K562 (cell line): ENCODE measurements around the gene GAB2. TPM values are rescaled to one million over a fixed set of nuclear protein-coding genes. Genes with fewer than 3 reads are reported as not detected.

Experiments
- ATAC-seq: fragments of 200-7000 bp; cut with Tn5 transposase; 3 replicates; pipeline ENCODE4 v1.9.1; 2020; ENCODE audit warnings: moderate library complexity
- Bru-seq: library from RNA; stranded (reverse); fragments of 400-500 nt; gene quantifications from one replicate; lab custom pipeline; 2021; lab: Mats Ljungman, UMichigan
- BruChase-seq, 2 experiments: library from RNA; stranded (reverse); fragments of 400-500 nt; gene quantifications; one replicate each; lab custom pipeline; 2021; lab: Mats Ljungman, UMichigan
- BruUV-seq: library from RNA; stranded (reverse); fragments of 400-500 nt; replicated peaks from 2 replicates; lab custom pipeline; 2021; lab: Mats Ljungman, UMichigan
- CTCF ChIA-PET: fragments of 300-600 bp; formaldehyde crosslinking; extraction: SDS; loops from one replicate; lab custom pipeline; 2021; ENCODE audit warnings: low intra/inter-chr PET ratio; lab: Yijun Ruan, JAX
- POLR2A ChIA-PET: fragments of 300-600, 350-650 bp; sonication (Branson Sonifier 250); formaldehyde crosslinking; extraction: SDS; loops from one replicate; lab custom pipeline; 2021; ENCODE audit warnings: antibody characterized with exemption, inconsistent platforms; lab: Yijun Ruan, JAX
- DNase-seq, 4 experiments: peaks; one replicate each; pipeline versions ENCODE4 v3.0.0 to v3.0.0-alpha.2; 2011 to 2018; ENCODE audit warnings: low spot score in 3 of 4, mixed read lengths in 3 of 4; ENCODE audit errors: extremely low read depth in 1 of 4
- FAIRE-seq: peaks from 2 replicates; lab custom pipeline; 2011; peaks lifted over from hg19 to GRCh38; lab: Jason Lieb, UNC
- H2AFZ ChIP-seq: 2 replicates; pipeline ENCODE4 v1.6.0; 2011; ENCODE audit warnings: low read depth, low read length, control low read depth, inconsistent platforms
- H3K27ac ChIP-seq: fragments of 200-600 bp; 3 replicates; pipeline ENCODE4 v1.8.0; 2011; ENCODE audit warnings: low read depth, mild to moderate bottlenecking, control low read depth, inconsistent platforms, low read length, moderate library complexity, mixed read lengths; ENCODE audit errors: extremely low read depth
- H3K27me3 ChIP-seq, 2 experiments: fragments of 300-600 bp in 1 of 2; 2 replicates in 1 of 2; 3 replicates in 1 of 2; pipeline versions ENCODE4 v1.6.0 to v1.8.0; 2011; ENCODE audit warnings: inconsistent platforms in 2 of 2, low read length in 2 of 2, mild to moderate bottlenecking in 1 of 2, mixed read lengths in 1 of 2, moderate library complexity in 1 of 2; ENCODE audit not compliant: control insufficient read depth in 2 of 2, insufficient read depth in 2 of 2
- H3K36me3 ChIP-seq: fragments of 300-600 bp; 3 replicates; pipeline ENCODE4 v1.8.0; 2011; ENCODE audit warnings: mild to moderate bottlenecking, low read length, inconsistent platforms; ENCODE audit not compliant: control insufficient read depth, insufficient read depth
- H3K4me1 ChIP-seq, 2 experiments: fragments of 200-600 bp in 1 of 2; replicated peaks in 1 of 2; 2 replicates in 1 of 2; 3 replicates in 1 of 2; pipeline versions ENCODE4 v1.5.1 to v1.8.0; 2011; ENCODE audit warnings: inconsistent platforms in 2 of 2, low read length in 2 of 2, mild to moderate bottlenecking in 1 of 2, mixed read lengths in 1 of 2, moderate library complexity in 1 of 2; ENCODE audit not compliant: control insufficient read depth in 2 of 2, insufficient read depth in 2 of 2
- H3K4me2 ChIP-seq: 2 replicates; pipeline ENCODE4 v1.6.1; 2011; ENCODE audit warnings: low read length, control low read depth, inconsistent platforms, mixed read lengths; ENCODE audit not compliant: insufficient read depth
- H3K4me3 ChIP-seq: fragments of 200-600 bp; sonication (generic), shearing (Covaris generic); 2 replicates; pipeline ENCODE4 v1.5.1; 2016; ENCODE audit warnings: control low read depth, inconsistent platforms
- H3K79me2 ChIP-seq: fragments of 200-600 bp; 3 replicates; pipeline ENCODE4 v1.8.0; 2011; ENCODE audit warnings: low read length, inconsistent platforms; ENCODE audit not compliant: control insufficient read depth, insufficient read depth
- H3K9ac ChIP-seq, 2 experiments: 2 replicates each; pipeline versions ENCODE4 v1.6.0 to v1.6.1; 2011; ENCODE audit warnings: low read depth in 2 of 2, low read length in 2 of 2, control low read depth in 1 of 2, inconsistent platforms in 1 of 2, mild to moderate bottlenecking in 1 of 2, mixed read lengths in 1 of 2; ENCODE audit not compliant: insufficient read depth in 1 of 2
- H3K9me1 ChIP-seq: one replicate; pipeline ENCODE4 v1.6.0; 2011; ENCODE audit warnings: inconsistent platforms, mild to moderate bottlenecking, low read length, moderate library complexity; ENCODE audit not compliant: control insufficient read depth, insufficient read depth
- H3K9me3 ChIP-seq: replicated peaks from 2 replicates; pipeline ENCODE4 v1.5.1; 2011; ENCODE audit warnings: low read depth, low read length, inconsistent platforms; ENCODE audit not compliant: control insufficient read depth, insufficient read depth
- H4K20me1 ChIP-seq: replicated peaks from 2 replicates; pipeline ENCODE4 v1.6.1; 2011; ENCODE audit warnings: low read length, inconsistent platforms, mixed read lengths; ENCODE audit not compliant: control insufficient read depth, insufficient read depth
- ASH1L ChIP-seq: fragments of 450-650 bp; IDR thresholded peaks from 2 replicates; pipeline ENCODE4 v1.6.1; 2018; ENCODE audit warnings: borderline replicate concordance, mild to moderate bottlenecking, low read depth; ENCODE audit not compliant: partially characterized antibody
- ATF1 ChIP-seq, 2 experiments: fragments of 450-650 bp in 1 of 2; IDR thresholded peaks; 2 replicates each; pipeline ENCODE4 v1.6.1; 2016; ENCODE audit warnings: missing compliant biosample characterization in 1 of 2, missing genetic modification characterization in 1 of 2
- BCLAF1 ChIP-seq, 2 experiments: fragments of 450-650 bp in 1 of 2; IDR thresholded peaks; 2 replicates each; pipeline ENCODE4 v1.6.1; 2011 to 2017; ENCODE audit warnings: low read depth in 2 of 2, antibody characterized with exemption in 1 of 2, borderline replicate concordance in 1 of 2, low read length in 1 of 2, mild to moderate bottlenecking in 1 of 2, mixed read lengths in 1 of 2; ENCODE audit not compliant: control insufficient read depth in 1 of 2
- CBX3 ChIP-seq, 2 experiments: IDR thresholded peaks; 1 replicate in 1 of 2; 2 replicates in 1 of 2; pipeline ENCODE4 v1.6.1; 2012; ENCODE audit warnings: inconsistent platforms in 2 of 2, low read length in 2 of 2, borderline replicate concordance in 1 of 2, control low read depth in 1 of 2
- FOXP1 ChIP-seq: sonication (generic); formaldehyde crosslinking; IDR thresholded peaks from 2 replicates; pipeline ENCODE4 v1.8.0; 2022; ENCODE audit warnings: mild to moderate bottlenecking, missing genetic modification reagents
- POLR3A ChIP-seq: IDR thresholded peaks from 2 replicates; pipeline ENCODE4 v1.6.1; 2011; ENCODE audit warnings: borderline replicate concordance, mild to moderate bottlenecking, moderate library complexity; ENCODE audit not compliant: insufficient read length, insufficient read depth; ENCODE audit errors: extremely low read depth
- SREBF2 ChIP-seq: sonication (generic); formaldehyde crosslinking; IDR thresholded peaks from 2 replicates; pipeline ENCODE4 v1.4.0; 2020; ENCODE audit warnings: mild to moderate bottlenecking, missing genetic modification reagents
- STAG1 ChIP-seq: sonication (generic); formaldehyde crosslinking; IDR thresholded peaks from 2 replicates; pipeline ENCODE4 v1.5.0; 2020; ENCODE audit warnings: missing genetic modification reagents, borderline replicate concordance
- ZFX ChIP-seq: sonication (generic); formaldehyde crosslinking; IDR thresholded peaks from 2 replicates; pipeline ENCODE4 v1.8.0; 2022; ENCODE audit warnings: mild to moderate bottlenecking, missing genetic modification reagents, moderate library complexity
- ZNF212 ChIP-seq: fragments of 450-650 bp; formaldehyde crosslinking; IDR thresholded peaks from 2 replicates; pipeline ENCODE4 v1.4.0; 2020; ENCODE audit warnings: mild to moderate bottlenecking
- WGBS: fragments of 100-300 bp; shearing (Covaris generic); methylation state at CpG from one replicate; pipeline ENCODE4 v1.1.6; 2016; ENCODE audit warnings: low coverage, mixed read lengths; ENCODE audit not compliant: insufficient coverage; ENCODE audit errors: missing lambda C conversion rate; 5-methylcytosine and 5-hydroxymethylcytosine counted together
- in situ Hi-C: fragments of 300-500 bp; cut with MboI; formaldehyde crosslinking; loops from 4 replicates; pipeline ENCODE4 v1.15.0; 2018; ENCODE audit warnings: inconsistent platforms, mixed read lengths
- intact Hi-C: fragments of 100-400 bp; cut with micrococcal nuclease; formaldehyde crosslinking; loops from 2 replicates; pipeline ENCODE4 v1.14.2; 2022
- long read RNA-seq, 3 experiments: library from polyadenylated mRNA in 2 of 3; library from RNA in 1 of 3; unstranded in 2 of 3; stranded (forward) in 1 of 3; transcript quantifications; one replicate each; pipeline ENCODE4 v2.0.0, GENCODE V29; 2019 to 2022
- polyA minus RNA-seq, 3 experiments: library from RNA; depleted of rRNA, polyadenylated mRNA; stranded (reverse); fragments of >200 nt; gene quantifications; 2 replicates each; pipeline ENCODE4 v1.2.3, GENCODE V29; 2011
- polyA plus RNA-seq, 8 experiments: library from polyadenylated mRNA; depleted of rRNA in 4 of 8; stranded (reverse) in 5 of 8; unstranded in 3 of 8; fragments of >200 nt; fragmentation: Nextera tagmentation in 2 of 8; fragmentation: Illumina TruSeq in 1 of 8; extraction: Ambion mirVana in 2 of 8; extraction: Trizol in 1 of 8; gene quantifications; 2 replicates each; pipeline versions ENCODE4 v1.2.1 to v1.2.3, GENCODE V29; 2011 to 2014; ENCODE audit warnings: inconsistent platforms in 1 of 8, missing spikeins in 1 of 8
- total RNA-seq, 7 experiments: library from RNA; depleted of rRNA in 6 of 7; stranded (reverse); fragments of >200 nt in 6 of 7; fragmentation: Illumina TruSeq in 2 of 7; extraction: Trizol in 2 of 7; gene quantifications; 2 replicates each; pipeline versions ENCODE4 v1.2.1 to v1.2.3, GENCODE V29; 2011 to 2021; ENCODE audit warnings: low replicate concordance in 1 of 7
- TF ChIP-seq, protein P1 (sequence below): fragments of 450-650 bp; formaldehyde crosslinking; IDR thresholded peaks from 2 replicates; pipeline ENCODE4 v1.4.0; 2020; ENCODE audit warnings: mild to moderate bottlenecking, moderate library complexity

The GAB2 gene
- total RNA-seq (2011; cell fraction: chromatin; rRNA removed; ENCODE audit: low replicate concordance): 43.7 and 72.8 TPM in 2 replicates
- total RNA-seq (2011; cell fraction: nucleolus; rRNA removed): 21.3 and 24.9 TPM in 2 replicates
- 28.6 and 29.0 TPM in 2 replicates for total RNA-seq (2011; cell fraction: nucleoplasm; rRNA removed)
- total RNA-seq (2014; rRNA removed): 13.7 and 15.0 TPM in 2 replicates
- total RNA-seq (2014; rRNA removed; fragmentation: Illumina TruSeq; extraction: Trizol): 17.6 and 18.6 TPM in 2 replicates
- total RNA-seq (2015; rRNA removed; fragmentation: Illumina TruSeq; extraction: Trizol): 18.1 and 18.7 TPM in 2 replicates
- 25.4 and 35.2 TPM in 2 replicates for total RNA-seq (2021)
- polyA plus RNA-seq (2011; rRNA removed): 11.9 and 15.5 TPM in 2 replicates
- 10.3 and 11.7 TPM in 2 replicates for polyA plus RNA-seq (2011; cell fraction: cytosol; rRNA removed)
- 25.3 and 30.6 TPM in 2 replicates for polyA plus RNA-seq (2011; cell fraction: nucleus; rRNA removed)
- 23.9 and 82.9 TPM in 2 replicates for polyA plus RNA-seq (2012)
- 24.7 and 25.9 TPM in 2 replicates for polyA plus RNA-seq (2014; fragmentation: Illumina TruSeq; extraction: Trizol)
- polyA plus RNA-seq (2014; fragmentation: Nextera tagmentation; extraction: Ambion mirVana): 1 to 10 TPM; 2.3 to 6.5 TPM
- 10.9 and 16.1 TPM in 2 replicates for polyA plus RNA-seq (2014; rRNA removed)
- polyA minus RNA-seq (2011; rRNA and poly(A)+ RNA removed): 25.7 and 32.4 TPM in 2 replicates
- 9.1 and 16.6 TPM in 2 replicates for polyA minus RNA-seq (2011; cell fraction: cytosol; rRNA and poly(A)+ RNA removed)
- polyA minus RNA-seq (2011; cell fraction: nucleus; rRNA and poly(A)+ RNA removed): 10.6 and 19.3 TPM in 2 replicates
- Bru-seq, nascent RNA: percentile 84 among the genes with signal in this experiment
- BruChase-seq, experiment 1, labeled RNA remaining after a 2-hour chase: percentile 82 among the genes with signal in this experiment
- BruChase-seq, experiment 2, labeled RNA remaining after a 6-hour chase: percentile 79 among the genes with signal in this experiment
- long read RNA-seq, experiment 1, partial matches to known transcripts: 5 of 25 reads
- long read RNA-seq, experiment 1, other reads (novel, unspliced or antisense): 19 of 25 reads
- long read RNA-seq, experiment 2, partial matches to known transcripts: 1 of 19 reads
- long read RNA-seq, experiment 2, other reads (novel, unspliced or antisense): 18 of 19 reads
- long read RNA-seq, experiment 3: 0 reads

- ATAC-seq (peak; percentile 1), DNase-seq (no peak), FAIRE-seq (no peak)
- no TSS peak for BruUV-seq
- 0% methylated on average over 18 of the region's 93 CpGs for WGBS
- Histone ChIP-seq H2AFZ (peak within 1 kb of the TSS; percentile 84), H3K4me1 (peaks cover 23 to 41% of the 10 kb centered on the region in 2 experiments), H4K20me1 (no peaks in the 10 kb centered on the region), H3K36me3 (no peaks in the 10 kb centered on the region; the same call in 2 of the 3 replicates), H3K79me2 (peaks cover 52% of the 10 kb centered on the region), H3K27ac (peak within 1 kb of the TSS; percentile 89), H3K27me3 (no peaks in the 10 kb centered on the region), H3K4me3 (peak within 1 kb of the TSS; percentile 69), H3K9ac (peak within 1 kb of the TSS; percentile 89 to 93), H3K9me1 (no peaks in the 10 kb centered on the region), H3K9me3 (no peaks in the 10 kb centered on the region), H3K4me2 (peak within 1 kb of the TSS; percentile 92)
- intact Hi-C loops (loop anchor here (1.0 to 5.0 kb wide), 3 partner anchors 127 to 275 kb away; no protein-coding TSS in a partner anchor), in situ Hi-C loops (no loop called here)
- ChIA-PET CTCF (interaction anchor here (0.8 to 1.9 kb wide), 3 partner anchors 121 to 189 kb away, joined by 3 to 6 read pairs (median 3); no protein-coding TSS in a partner anchor), POLR2A (interaction anchor here (0.6 to 2.0 kb wide), 19 partner anchors 11 to 580 kb away, joined by 3 to 7 read pairs (median 4); partner anchors contain the start of gene KCTD21)
- TF ChIP-seq BCLAF1 (IDR thresholded peaks at IDR 0.05; ENCODE audit: borderline replicate concordance in 1 of 2, control insufficient read depth in 1 of 2, low read depth in 2 of 2, low read length in 1 of 2) (no peak), ZFX (CRISPR knock-in tag) (peak; percentile 64), STAG1 (no peak), FOXP1 (CRISPR knock-in tag) (no peak), POLR3A (no peak), ASH1L (no peak), CBX3 (IDR thresholded peaks at IDR 0.05; ENCODE audit: borderline replicate concordance in 1 of 2, low read length in 2 of 2) (no peak), ZNF212 (CRISPR knock-in tag) (no peak), SREBF2 (CRISPR knock-in tag) (no peak), ATF1 (CRISPR knock-in tag; IDR thresholded peaks at IDR 0.05) (no peak), ATF1 (tag; IDR thresholded peaks at IDR 0.05) (peak; percentile 31; the same call in 1 of the 2 replicates)
- TF ChIP-seq, protein P1, sequence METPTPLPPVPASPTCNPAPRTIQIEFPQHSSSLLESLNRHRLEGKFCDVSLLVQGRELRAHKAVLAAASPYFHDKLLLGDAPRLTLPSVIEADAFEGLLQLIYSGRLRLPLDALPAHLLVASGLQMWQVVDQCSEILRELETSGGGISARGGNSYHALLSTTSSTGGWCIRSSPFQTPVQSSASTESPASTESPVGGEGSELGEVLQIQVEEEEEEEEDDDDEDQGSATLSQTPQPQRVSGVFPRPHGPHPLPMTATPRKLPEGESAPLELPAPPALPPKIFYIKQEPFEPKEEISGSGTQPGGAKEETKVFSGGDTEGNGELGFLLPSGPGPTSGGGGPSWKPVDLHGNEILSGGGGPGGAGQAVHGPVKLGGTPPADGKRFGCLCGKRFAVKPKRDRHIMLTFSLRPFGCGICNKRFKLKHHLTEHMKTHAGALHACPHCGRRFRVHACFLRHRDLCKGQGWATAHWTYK (CRISPR knock-in tag): no peak; the same call in 1 of the 2 replicates
Measured at GRCh38 chr11:78417175-78417887, at the start of gene GAB2. TSS of gene GAB2 (minus strand) at chr11:78417820. CDS start at chr11:78417720, 100 bp downstream.
